K562 (cell line): Measurements from ENCODE around the gene XKR7. TPM values are rescaled to one million over a fixed set of nuclear protein-coding genes. Genes with fewer than 3 reads are reported as not detected.

Experiments
- ATAC-seq: fragments of 200-7000 bp; cut with Tn5 transposase; 3 replicates; pipeline ENCODE4 v1.9.1; 2020; ENCODE audit warnings: moderate library complexity
- BruUV-seq: library from RNA; stranded (reverse); fragments of 400-500 nt; replicated peaks from 2 replicates; lab custom pipeline; 2021; lab: Mats Ljungman, UMichigan
- CTCF ChIA-PET: fragments of 300-600 bp; formaldehyde crosslinking; extraction: SDS; loops from one replicate; lab custom pipeline; 2021; ENCODE audit warnings: low intra/inter-chr PET ratio; lab: Yijun Ruan, JAX
- POLR2A ChIA-PET: fragments of 300-600, 350-650 bp; sonication (Branson Sonifier 250); formaldehyde crosslinking; extraction: SDS; loops from one replicate; lab custom pipeline; 2021; ENCODE audit warnings: antibody characterized with exemption, inconsistent platforms; lab: Yijun Ruan, JAX
- DNase-seq, 4 experiments: peaks; one replicate each; pipeline versions ENCODE4 v3.0.0 to v3.0.0-alpha.2; 2011 to 2018; ENCODE audit warnings: low spot score in 3 of 4, mixed read lengths in 3 of 4; ENCODE audit errors: extremely low read depth in 1 of 4
- FAIRE-seq: peaks from 2 replicates; lab custom pipeline; 2011; peaks lifted over from hg19 to GRCh38; lab: Jason Lieb, UNC
- H2AFZ ChIP-seq: 2 replicates; pipeline ENCODE4 v1.6.0; 2011; ENCODE audit warnings: low read depth, low read length, control low read depth, inconsistent platforms
- H3K27ac ChIP-seq: fragments of 200-600 bp; 3 replicates; pipeline ENCODE4 v1.8.0; 2011; ENCODE audit warnings: low read depth, mild to moderate bottlenecking, control low read depth, inconsistent platforms, low read length, moderate library complexity, mixed read lengths; ENCODE audit errors: extremely low read depth
- H3K27me3 ChIP-seq, 2 experiments: fragments of 300-600 bp in 1 of 2; 2 replicates in 1 of 2; 3 replicates in 1 of 2; pipeline versions ENCODE4 v1.6.0 to v1.8.0; 2011; ENCODE audit warnings: inconsistent platforms in 2 of 2, low read length in 2 of 2, mild to moderate bottlenecking in 1 of 2, mixed read lengths in 1 of 2, moderate library complexity in 1 of 2; ENCODE audit not compliant: control insufficient read depth in 2 of 2, insufficient read depth in 2 of 2
- H3K36me3 ChIP-seq: fragments of 300-600 bp; 3 replicates; pipeline ENCODE4 v1.8.0; 2011; ENCODE audit warnings: mild to moderate bottlenecking, low read length, inconsistent platforms; ENCODE audit not compliant: control insufficient read depth, insufficient read depth
- H3K4me1 ChIP-seq, 2 experiments: fragments of 200-600 bp in 1 of 2; replicated peaks in 1 of 2; 2 replicates in 1 of 2; 3 replicates in 1 of 2; pipeline versions ENCODE4 v1.5.1 to v1.8.0; 2011; ENCODE audit warnings: inconsistent platforms in 2 of 2, low read length in 2 of 2, mild to moderate bottlenecking in 1 of 2, mixed read lengths in 1 of 2, moderate library complexity in 1 of 2; ENCODE audit not compliant: control insufficient read depth in 2 of 2, insufficient read depth in 2 of 2
- H3K4me2 ChIP-seq: 2 replicates; pipeline ENCODE4 v1.6.1; 2011; ENCODE audit warnings: low read length, control low read depth, inconsistent platforms, mixed read lengths; ENCODE audit not compliant: insufficient read depth
- H3K4me3 ChIP-seq: fragments of 200-600 bp; sonication (generic), shearing (Covaris generic); 2 replicates; pipeline ENCODE4 v1.5.1; 2016; ENCODE audit warnings: control low read depth, inconsistent platforms
- H3K79me2 ChIP-seq: fragments of 200-600 bp; 3 replicates; pipeline ENCODE4 v1.8.0; 2011; ENCODE audit warnings: low read length, inconsistent platforms; ENCODE audit not compliant: control insufficient read depth, insufficient read depth
- H3K9ac ChIP-seq, 2 experiments: 2 replicates each; pipeline versions ENCODE4 v1.6.0 to v1.6.1; 2011; ENCODE audit warnings: low read depth in 2 of 2, low read length in 2 of 2, control low read depth in 1 of 2, inconsistent platforms in 1 of 2, mild to moderate bottlenecking in 1 of 2, mixed read lengths in 1 of 2; ENCODE audit not compliant: insufficient read depth in 1 of 2
- H3K9me1 ChIP-seq: one replicate; pipeline ENCODE4 v1.6.0; 2011; ENCODE audit warnings: inconsistent platforms, mild to moderate bottlenecking, low read length, moderate library complexity; ENCODE audit not compliant: control insufficient read depth, insufficient read depth
- H3K9me3 ChIP-seq: replicated peaks from 2 replicates; pipeline ENCODE4 v1.5.1; 2011; ENCODE audit warnings: low read depth, low read length, inconsistent platforms; ENCODE audit not compliant: control insufficient read depth, insufficient read depth
- H4K20me1 ChIP-seq: replicated peaks from 2 replicates; pipeline ENCODE4 v1.6.1; 2011; ENCODE audit warnings: low read length, inconsistent platforms, mixed read lengths; ENCODE audit not compliant: control insufficient read depth, insufficient read depth
- GABPB2 ChIP-seq: fragments of 250-450 bp; sonication (Bioruptor Pico); conservative IDR thresholded peaks from 2 replicates; pipeline ENCODE4 v1.5.1; 2021; ENCODE audit warnings: mild to moderate bottlenecking
- GATAD2B ChIP-seq: fragments of 450-650 bp; IDR thresholded peaks from 2 replicates; pipeline ENCODE4 v1.6.1; 2017; ENCODE audit warnings: mild to moderate bottlenecking, borderline replicate concordance
- HMGN3 ChIP-seq: IDR thresholded peaks from 2 replicates; pipeline ENCODE4 v1.6.1; 2011; ENCODE audit warnings: borderline replicate concordance, low read depth, mild to moderate bottlenecking, mixed read lengths, low read length; ENCODE audit not compliant: insufficient read length; ENCODE audit errors: extremely low read depth
- USF2 ChIP-seq: sonication (generic); formaldehyde crosslinking; IDR thresholded peaks from 2 replicates; pipeline ENCODE4 v1.5.0; 2020; ENCODE audit warnings: missing genetic modification reagents
- WGBS: fragments of 100-300 bp; shearing (Covaris generic); methylation state at CpG from one replicate; pipeline ENCODE4 v1.1.6; 2016; ENCODE audit warnings: low coverage, mixed read lengths; ENCODE audit not compliant: insufficient coverage; ENCODE audit errors: missing lambda C conversion rate; 5-methylcytosine and 5-hydroxymethylcytosine counted together
- in situ Hi-C: fragments of 300-500 bp; cut with MboI; formaldehyde crosslinking; loops from 4 replicates; pipeline ENCODE4 v1.15.0; 2018; ENCODE audit warnings: inconsistent platforms, mixed read lengths
- intact Hi-C: fragments of 100-400 bp; cut with micrococcal nuclease; formaldehyde crosslinking; loops from 2 replicates; pipeline ENCODE4 v1.14.2; 2022
- polyA plus RNA-seq, 8 experiments: library from polyadenylated mRNA; depleted of rRNA in 4 of 8; stranded (reverse) in 5 of 8; unstranded in 3 of 8; fragments of >200 nt; fragmentation: Nextera tagmentation in 2 of 8; fragmentation: Illumina TruSeq in 1 of 8; extraction: Ambion mirVana in 2 of 8; extraction: Trizol in 1 of 8; gene quantifications; 2 replicates each; pipeline versions ENCODE4 v1.2.1 to v1.2.3, GENCODE V29; 2011 to 2014; ENCODE audit warnings: inconsistent platforms in 1 of 8, missing spikeins in 1 of 8
- total RNA-seq, 7 experiments: library from RNA; depleted of rRNA in 6 of 7; stranded (reverse); fragments of >200 nt in 6 of 7; fragmentation: Illumina TruSeq in 2 of 7; extraction: Trizol in 2 of 7; gene quantifications; 2 replicates each; pipeline versions ENCODE4 v1.2.1 to v1.2.3, GENCODE V29; 2011 to 2021; ENCODE audit warnings: low replicate concordance in 1 of 7
- TF ChIP-seq, protein P1 (sequence below): fragments of 250-450 bp; sonication (Bioruptor Pico); IDR thresholded peaks from 2 replicates; pipeline ENCODE4 v1.8.0; 2022; ENCODE audit warnings: moderate library complexity, mild to moderate bottlenecking, inconsistent platforms

The XKR7 gene
- total and polyA plus RNA-seq, 9 of the 15 experiments (the other 6 are each of a cell fraction or from before 2014, with no cell fraction given), result 0.02 TPM; not detected in 8

DNA sequence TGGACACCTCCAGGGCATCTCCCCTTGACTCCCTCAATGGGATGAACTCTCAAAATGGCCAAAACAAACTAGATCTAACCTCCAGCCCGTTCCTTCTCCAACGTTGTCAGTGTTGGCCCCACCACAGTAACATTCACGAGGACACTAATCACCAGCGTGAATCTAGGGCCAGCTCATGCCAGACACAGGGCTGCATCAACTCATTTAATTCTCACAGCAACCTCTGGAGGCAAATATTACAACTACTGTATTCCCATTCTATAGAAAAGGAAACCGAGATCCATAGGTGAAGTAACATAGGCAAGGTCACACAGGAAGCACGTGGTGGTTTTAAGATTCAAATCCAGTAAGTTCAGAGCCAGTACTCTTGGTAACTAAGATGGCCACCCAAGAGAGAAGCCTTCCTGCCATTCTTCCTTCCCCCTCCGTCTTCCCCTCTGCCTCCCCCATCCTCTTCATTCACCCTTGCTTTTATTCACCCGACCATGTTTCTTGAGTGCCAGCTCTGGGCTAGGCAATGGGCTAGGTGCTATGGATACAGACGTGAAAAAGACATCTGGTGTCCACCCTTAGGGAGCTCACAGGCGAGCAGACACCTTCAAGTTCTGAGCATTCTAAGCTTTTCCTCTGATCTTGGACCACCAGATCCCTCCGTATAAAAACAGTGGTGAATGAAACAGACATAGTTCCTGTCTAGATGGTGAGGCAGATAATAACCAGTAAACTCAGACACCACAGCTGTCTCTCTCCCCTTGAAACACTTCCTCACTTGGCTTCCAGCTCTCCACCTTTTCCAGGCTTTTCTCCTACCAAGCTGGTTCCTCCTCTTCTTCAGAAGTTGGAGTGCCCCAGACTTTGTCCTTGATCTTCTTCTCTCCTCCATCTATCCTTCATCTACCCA, 51.9 kb downstream of the XKR7 start:
- DNase-seq (no peak), FAIRE-seq (no peak), ATAC-seq (no peak)
- Histone ChIP-seq H3K4me2 (peak overlapping the region; percentile 52), H3K27me3 (peaks cover 25 to 62% of the 10 kb centered on the region in 2 experiments), H3K79me2 (no peaks in the 10 kb centered on the region), H3K4me3 (peak overlapping the region; percentile 50; the same call in 1 of the 2 replicates), H3K27ac (no peak overlapping the region), H3K9me1 (no peaks in the 10 kb centered on the region), H4K20me1 (0 out of 2 replicates have a peak, but pooled peaks cover 11% of the 10 kb centered on the region), H2AFZ (peak overlapping the region; percentile 55; the same call in 1 of the 2 replicates), H3K4me1 (peaks cover 6 to 19% of the 10 kb centered on the region in 2 experiments; a peak in 4 of 5 replicates), H3K9me3 (no peaks in the 10 kb centered on the region), H3K9ac (no peak overlapping the region), H3K36me3 (no peaks in the 10 kb centered on the region)
- intact Hi-C loops (loop anchor here (5.0 kb wide), 1 partner anchor 68 kb away; the partner anchor contains the start of gene PDRG1), in situ Hi-C loops (loop anchor here (10.0 kb wide), 1 partner anchor 165 kb away; no protein-coding TSS in a partner anchor)
- WGBS, result 5% methylated on average over 11 of the region's 11 CpGs
- CTCF ChIA-PET, result interaction anchor here (0.6 kb wide), 1 partner anchor 167 kb away, joined by 3 read pairs; no protein-coding TSS in a partner anchor
- POLR2A ChIA-PET, result no interaction called here
- BruUV-seq, result no TSS peak
- TF ChIP-seq HMGN3 (no peak), USF2 (CRISPR knock-in tag) (no peak), GATAD2B (no peak), GABPB2 (no peak)
- TF ChIP-seq, protein P1, sequence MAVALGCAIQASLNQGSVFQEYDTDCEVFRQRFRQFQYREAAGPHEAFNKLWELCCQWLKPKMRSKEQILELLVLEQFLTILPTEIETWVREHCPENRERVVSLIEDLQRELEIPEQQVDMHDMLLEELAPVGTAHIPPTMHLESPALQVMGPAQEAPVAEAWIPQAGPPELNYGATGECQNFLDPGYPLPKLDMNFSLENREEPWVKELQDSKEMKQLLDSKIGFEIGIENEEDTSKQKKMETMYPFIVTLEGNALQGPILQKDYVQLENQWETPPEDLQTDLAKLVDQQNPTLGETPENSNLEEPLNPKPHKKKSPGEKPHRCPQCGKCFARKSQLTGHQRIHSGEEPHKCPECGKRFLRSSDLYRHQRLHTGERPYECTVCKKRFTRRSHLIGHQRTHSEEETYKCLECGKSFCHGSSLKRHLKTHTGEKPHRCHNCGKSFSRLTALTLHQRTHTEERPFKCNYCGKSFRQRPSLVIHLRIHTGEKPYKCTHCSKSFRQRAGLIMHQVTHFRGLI (CRISPR knock-in tag), result no peak
